ENCODE results near the gene POLR2H. TPM values are rescaled to one million over a fixed set of nuclear protein-coding genes. Genes with fewer than 3 reads are reported as not detected.

Gene POLR2H
- total RNA-seq, 4 donors from 2014 or later, result 65.1 to 181 (median 95.3) TPM

DNA sequence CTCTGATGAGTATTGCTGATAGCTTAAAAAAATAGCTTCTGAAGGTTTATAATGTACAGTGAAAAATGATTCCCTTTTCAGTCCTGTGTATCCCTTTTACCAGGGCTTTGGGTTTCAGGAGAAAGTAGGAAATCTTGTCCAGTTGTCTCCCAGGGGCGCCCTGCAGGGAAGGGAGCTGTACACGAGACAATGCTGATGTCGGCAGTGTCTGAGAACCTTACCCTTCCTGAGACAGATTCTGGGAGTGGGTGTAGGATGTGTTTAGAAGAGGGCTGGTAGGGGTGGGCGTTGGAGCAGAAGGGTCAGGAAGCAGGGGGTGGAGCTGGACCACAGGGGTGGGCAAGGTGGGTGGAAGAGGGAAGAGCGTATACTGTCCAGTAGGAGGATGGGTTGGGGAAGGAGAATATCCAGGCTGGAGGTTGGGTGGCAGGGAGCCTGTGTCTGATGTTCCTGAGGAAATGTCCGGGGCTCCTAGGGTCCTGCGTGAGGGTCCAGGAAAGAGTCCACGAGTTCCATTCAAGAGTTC is 10.8 kb downstream of the POLR2H start:
- peaks cover 0 to 38% (median 5%) of the 10 kb centered on the region in 4 donors for H3K4me1 ChIP-seq
- 66 to 70% methylated on average over 8 of the region's 8 CpGs for WGBS, 2 donors
- TF ChIP-seq EP300 (IDR thresholded peaks at IDR 0.05) (no peak), POLR2A (IDR thresholded peaks at IDR 0.05) (no peak)
- TF ChIP-seq, protein P1, sequence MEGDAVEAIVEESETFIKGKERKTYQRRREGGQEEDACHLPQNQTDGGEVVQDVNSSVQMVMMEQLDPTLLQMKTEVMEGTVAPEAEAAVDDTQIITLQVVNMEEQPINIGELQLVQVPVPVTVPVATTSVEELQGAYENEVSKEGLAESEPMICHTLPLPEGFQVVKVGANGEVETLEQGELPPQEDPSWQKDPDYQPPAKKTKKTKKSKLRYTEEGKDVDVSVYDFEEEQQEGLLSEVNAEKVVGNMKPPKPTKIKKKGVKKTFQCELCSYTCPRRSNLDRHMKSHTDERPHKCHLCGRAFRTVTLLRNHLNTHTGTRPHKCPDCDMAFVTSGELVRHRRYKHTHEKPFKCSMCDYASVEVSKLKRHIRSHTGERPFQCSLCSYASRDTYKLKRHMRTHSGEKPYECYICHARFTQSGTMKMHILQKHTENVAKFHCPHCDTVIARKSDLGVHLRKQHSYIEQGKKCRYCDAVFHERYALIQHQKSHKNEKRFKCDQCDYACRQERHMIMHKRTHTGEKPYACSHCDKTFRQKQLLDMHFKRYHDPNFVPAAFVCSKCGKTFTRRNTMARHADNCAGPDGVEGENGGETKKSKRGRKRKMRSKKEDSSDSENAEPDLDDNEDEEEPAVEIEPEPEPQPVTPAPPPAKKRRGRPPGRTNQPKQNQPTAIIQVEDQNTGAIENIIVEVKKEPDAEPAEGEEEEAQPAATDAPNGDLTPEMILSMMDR (IDR thresholded peaks at IDR 0.05), result no peak
- H3K9me3 ChIP-seq, result no peaks in the 10 kb centered on the region
- H3K27me3 ChIP-seq, result no peaks in the 10 kb centered on the region
- H3K4me3 ChIP-seq, result no peak overlapping the region
- peaks cover 0 to 35% (median 0%) of the 10 kb centered on the region in 3 donors for H3K36me3 ChIP-seq
- no peak overlapping the region for H3K27ac ChIP-seq
- no peak for DNase-seq (ENCODE audit: low spot score in 2 of 2)

GRCh38 chr3:184372911-184373310 is 11.4 kb downstream of the POLR2H start:
- peaks cover 0 to 3% of the 10 kb centered on the region in 2 donors for H3K27me3 ChIP-seq
- no peak for DNase-seq (ENCODE audit: low spot score in 2 of 2)
- H3K4me1 ChIP-seq, result peaks cover 0 to 41% (median 5%) of the 10 kb centered on the region in 4 donors
- H3K9me3 ChIP-seq, result no peaks in the 10 kb centered on the region
- peak overlapping the region in 1 of 4 donors; percentile 40 for H3K27ac ChIP-seq
- H3K36me3 ChIP-seq, result peaks cover 0 to 29% (median 0%) of the 10 kb centered on the region in 3 donors
- TF ChIP-seq EP300 (IDR thresholded peaks at IDR 0.05) (no peak), POLR2A (IDR thresholded peaks at IDR 0.05) (no peak)
- TF ChIP-seq, protein P1 (IDR thresholded peaks at IDR 0.05), result no peak
- no peak overlapping the region for H3K4me3 ChIP-seq
- 86 to 89% methylated on average over 5 of the region's 5 CpGs for WGBS, 2 donors

DNA sequence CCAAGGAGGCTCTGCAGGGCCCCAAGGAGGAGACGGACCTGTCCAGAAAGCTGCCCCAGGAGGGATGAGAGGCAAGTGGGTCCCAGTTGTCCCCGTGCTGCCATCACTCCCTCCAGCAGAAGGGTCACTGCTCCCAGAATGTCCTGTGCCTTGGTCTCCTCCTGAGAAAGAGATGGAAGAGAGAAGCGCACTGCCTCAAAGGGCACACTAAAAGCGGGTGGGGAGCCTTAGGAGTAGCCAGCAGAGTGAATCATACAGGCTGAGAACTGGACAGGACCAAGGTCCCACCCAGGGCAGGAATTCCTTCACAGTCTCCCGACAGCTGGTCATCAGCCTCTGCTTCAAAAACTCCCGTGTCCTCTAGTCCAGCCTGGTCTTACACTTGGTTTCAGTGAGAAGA is 11.9 kb downstream of the POLR2H start:
- Histone ChIP-seq H3K36me3 (peaks cover 0 to 24% (median 0%) of the 10 kb centered on the region in 3 donors), H3K27ac (no peak overlapping the region), H3K27me3 (peaks cover 0 to 5% of the 10 kb centered on the region in 2 donors), H3K4me1 (peaks cover 0 to 41% (median 5%) of the 10 kb centered on the region in 4 donors), H3K4me3 (no peak overlapping the region), H3K9me3 (no peaks in the 10 kb centered on the region)
- WGBS, 2 donors, result 74 to 82% methylated on average over 6 of the region's 6 CpGs
- DNase-seq (ENCODE audit: low spot score in 2 of 2), result no peak
- no peak for TF ChIP-seq EP300 (IDR thresholded peaks at IDR 0.05)
- no peak for TF ChIP-seq POLR2A (IDR thresholded peaks at IDR 0.05)
- TF ChIP-seq, protein P1 (IDR thresholded peaks at IDR 0.05), result no peak

- H3K27me3 ChIP-seq, result peaks cover 0 to 7% of the 10 kb centered on the region in 2 donors
- no peaks in the 10 kb centered on the region for H3K9me3 ChIP-seq
- TF ChIP-seq POLR2A (IDR thresholded peaks at IDR 0.05) (no peak), EP300 (IDR thresholded peaks at IDR 0.05) (no peak)
- TF ChIP-seq, protein P1 (IDR thresholded peaks at IDR 0.05), result no peak
- H3K36me3 ChIP-seq, result peaks cover 0 to 1% (median 0%) of the 10 kb centered on the region in 3 donors
- peaks cover 0 to 51% (median 2%) of the 10 kb centered on the region in 4 donors for H3K4me1 ChIP-seq
- no peak overlapping the region for H3K4me3 ChIP-seq
- H3K27ac ChIP-seq, result no peak overlapping the region
- DNase-seq (ENCODE audit: low spot score in 2 of 2), result no peak
- 85% methylated on average over 12 of the region's 12 CpGs for WGBS, 2 donors
These were observed 14.4 kb downstream of the POLR2H start for GRCh38 chr3:184375747-184376461.

DNA sequence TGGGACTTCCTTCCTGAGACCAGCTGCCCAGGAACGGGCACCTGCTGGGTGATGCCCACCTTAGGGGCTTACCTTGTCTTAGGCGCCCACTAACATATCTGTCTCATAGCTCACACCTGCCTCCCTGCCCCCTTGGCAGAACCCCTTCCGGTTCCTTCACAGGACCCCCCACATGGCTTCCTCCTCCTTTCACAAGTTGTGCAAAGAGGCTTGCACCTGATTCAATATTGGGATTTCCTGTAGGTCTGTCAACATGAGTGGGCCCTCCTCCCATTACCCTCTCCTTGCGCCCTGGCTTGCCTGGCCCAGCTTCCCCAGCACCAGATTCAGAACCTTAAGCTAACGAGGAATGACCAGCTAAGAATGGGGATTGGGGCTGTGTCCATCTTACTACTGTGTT is 15.9 kb downstream of the POLR2H start:
- H3K36me3 ChIP-seq, result no peaks in the 10 kb centered on the region
- no peak overlapping the region for H3K4me3 ChIP-seq
- DNase-seq (ENCODE audit: low spot score in 2 of 2), result no peak
- TF ChIP-seq, protein P1 (IDR thresholded peaks at IDR 0.05), result no peak
- H3K9me3 ChIP-seq, result no peaks in the 10 kb centered on the region
- H3K27me3 ChIP-seq, result peaks cover 0 to 17% of the 10 kb centered on the region in 2 donors
- H3K4me1 ChIP-seq, result peaks cover 0 to 53% (median 8%) of the 10 kb centered on the region in 4 donors
- 73 to 77% methylated on average over 5 of the region's 5 CpGs for WGBS, 2 donors
- peak overlapping the region in 1 of 4 donors; percentile 87 for H3K27ac ChIP-seq

Data from tibial nerve (tissue), 4 donors.